Measurements from ENCODE around the gene MARCHF2. TPM values are rescaled to one million over a fixed set of nuclear protein-coding genes. Genes with fewer than 3 reads are reported as not detected.

The MARCHF2 gene
- total RNA-seq, 1 donor from 2014 or later: 44.6 TPM

- DNase-seq (ENCODE audit: low spot score) (no peak), ATAC-seq (no peak)
Measured at GRCh38 chr19:8473648-8474476, 60.8 kb downstream of the MARCHF2 start.

- ATAC-seq (peak; percentile 18), DNase-seq (ENCODE audit: low spot score) (no peak)
Measured at GRCh38 chr19:8475005-8475404, 61.9 kb downstream of the MARCHF2 start.

GRCh38 chr19:8476524-8476923, 63.4 kb downstream of the MARCHF2 start:
- DNase-seq (ENCODE audit: low spot score): no peak
- ATAC-seq: no peak

GRCh38 chr19:8477889-8478288, 64.8 kb downstream of the MARCHF2 start:
- ATAC-seq (no peak), DNase-seq (ENCODE audit: low spot score) (no peak)

GRCh38 chr19:8478598-8478997, 65.5 kb downstream of the MARCHF2 start:
- ATAC-seq (no peak), DNase-seq (ENCODE audit: low spot score) (no peak)

- ATAC-seq (no peak), DNase-seq (ENCODE audit: low spot score) (no peak)
Measured at GRCh38 chr19:8481201-8481600, 68.1 kb downstream of the MARCHF2 start.

- ATAC-seq: no peak
Measured at GRCh38 chr19:8481616-8482015, 68.5 kb downstream of the MARCHF2 start.

GRCh38 chr19:8482696-8483095, 69.6 kb downstream of the MARCHF2 start:
- DNase-seq (ENCODE audit: low spot score) (no peak), ATAC-seq (no peak)

More at GRCh38 chr19:8481616-8482015, 68.5 kb downstream of the MARCHF2 start:
- no peak for DNase-seq (ENCODE audit: low spot score)

GRCh38 chr19:8483165-8483564, 70.1 kb downstream of the MARCHF2 start:
- ATAC-seq (no peak), DNase-seq (ENCODE audit: low spot score) (no peak)

- ATAC-seq (peak; percentile 27), DNase-seq (ENCODE audit: low spot score) (no peak)
Measured at GRCh38 chr19:8484331-8484894, 71.3 kb downstream of the MARCHF2 start.

- no peak for DNase-seq (ENCODE audit: low spot score)
- no peak for ATAC-seq
Measured at GRCh38 chr19:8485561-8486371, 72.7 kb downstream of the MARCHF2 start.

GRCh38 chr19:8486661-8487136, 73.6 kb downstream of the MARCHF2 start:
- ATAC-seq (no peak), DNase-seq (ENCODE audit: low spot score) (no peak)

- peak; percentile 13 for ATAC-seq
- no peak for DNase-seq (ENCODE audit: low spot score)
Measured at GRCh38 chr19:8487137-8487851, 74.2 kb downstream of the MARCHF2 start.

GRCh38 chr19:8488365-8488764, 75.3 kb downstream of the MARCHF2 start:
- ATAC-seq (no peak), DNase-seq (ENCODE audit: low spot score) (no peak)

Other genes with a start within 250 kb of the MARCHF2 start
- gene CERS4, start 203.9 kb upstream of the MARCHF2 start, total RNA-seq: 67.3 TPM
- 16.3 TPM for gene CD320, start 104.9 kb upstream of the MARCHF2 start, total RNA-seq
- gene NDUFA7, start 91.9 kb upstream of the MARCHF2 start, total RNA-seq: 28.5 TPM
- 653 TPM for gene RPS28, start 91.8 kb upstream of the MARCHF2 start, total RNA-seq
- gene KANK3, start 70.0 kb upstream of the MARCHF2 start, total RNA-seq: 7.2 TPM
- gene ANGPTL4, start 49.1 kb upstream of the MARCHF2 start, total RNA-seq: 64.2 TPM
- 57.5 TPM for gene RAB11B, start 22.9 kb upstream of the MARCHF2 start, total RNA-seq
- 66.9 TPM for gene HNRNPM, start 31.7 kb downstream of the MARCHF2 start, total RNA-seq
- 1.7 TPM for gene PRAM1, start 89.3 kb downstream of the MARCHF2 start, total RNA-seq
- gene ZNF414, start 100.9 kb downstream of the MARCHF2 start, total RNA-seq: 12.0 TPM
- 9.5 TPM for gene MYO1F, start 164.1 kb downstream of the MARCHF2 start, total RNA-seq
- gene ADAMTS10, start 197.4 kb downstream of the MARCHF2 start, total RNA-seq: 12.0 TPM
- gene NFILZ, start 217.3 kb downstream of the MARCHF2 start, total RNA-seq: not detected

All from left lobe of liver (tissue), 2 donors.